Ectodermal cell (in vitro differentiated cells): Measurements from ENCODE around the gene MTUS2.

Experiments
- H3K27ac ChIP-seq: 2 replicates; pipeline ENCODE4 v1.7.0; 2013; ENCODE audit warnings: mild to moderate bottlenecking, low read depth, low read length; ENCODE audit not compliant: insufficient read depth, poor library complexity, severe bottlenecking
- H3K27me3 ChIP-seq: 2 replicates; pipeline ENCODE4 v1.7.0; 2013; ENCODE audit warnings: mild to moderate bottlenecking, low read length; ENCODE audit not compliant: insufficient read depth, control insufficient read depth, poor library complexity, severe bottlenecking
- H3K36me3 ChIP-seq: one replicate; pipeline ENCODE4 v1.7.0; 2013; ENCODE audit warnings: low read length; ENCODE audit not compliant: control insufficient read depth, insufficient read depth
- H3K4me1 ChIP-seq: one replicate; pipeline ENCODE4 v1.7.0; 2013; ENCODE audit warnings: low read length; ENCODE audit not compliant: control insufficient read depth, insufficient read depth
- H3K4me3 ChIP-seq: 2 replicates; pipeline ENCODE4 v1.7.0; 2013; ENCODE audit warnings: low read depth, low read length, control low read depth; ENCODE audit not compliant: insufficient read depth
- H3K9me3 ChIP-seq: 2 replicates; pipeline ENCODE4 v1.7.0; 2013; ENCODE audit warnings: mild to moderate bottlenecking, low read length, moderate library complexity; ENCODE audit not compliant: control insufficient read depth
- WGBS, 2 experiments: methylation state at CpG; one replicate each; pipeline ENCODE4 v1.1.7; 2013; ENCODE audit warnings: missing lambda C conversion rate in 2 of 2; 5-methylcytosine and 5-hydroxymethylcytosine counted together

Gene MTUS2

DNA sequence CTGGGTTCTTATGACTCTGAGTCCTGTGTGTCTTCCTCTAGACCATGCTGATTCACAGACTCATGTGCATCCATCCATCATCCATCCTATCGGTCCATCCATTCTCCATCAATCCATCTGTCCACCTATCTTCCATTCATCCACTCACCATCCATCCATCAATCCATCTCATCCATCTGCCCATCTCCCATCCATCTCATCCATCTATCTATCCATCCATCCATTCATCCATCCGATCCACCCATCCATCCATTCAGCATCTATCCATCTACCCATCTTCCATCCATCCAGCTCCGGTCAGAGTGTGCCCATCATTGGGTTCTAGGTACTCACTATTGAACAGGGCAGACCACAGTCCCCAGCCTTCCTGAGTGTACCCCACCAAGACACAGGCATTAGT is 699.8 kb downstream of the MTUS2 start:
- Histone ChIP-seq H3K27ac (no peak overlapping the region), H3K27me3 (no peaks in the 10 kb centered on the region), H3K4me3 (no peak overlapping the region), H3K4me1 (no peaks in the 10 kb centered on the region), H3K36me3 (peaks cover 28% of the 10 kb centered on the region), H3K9me3 (no peaks in the 10 kb centered on the region)
- WGBS, 2 experiments = 92 to 93% methylated on average over 3 of the region's 3 CpGs

DNA sequence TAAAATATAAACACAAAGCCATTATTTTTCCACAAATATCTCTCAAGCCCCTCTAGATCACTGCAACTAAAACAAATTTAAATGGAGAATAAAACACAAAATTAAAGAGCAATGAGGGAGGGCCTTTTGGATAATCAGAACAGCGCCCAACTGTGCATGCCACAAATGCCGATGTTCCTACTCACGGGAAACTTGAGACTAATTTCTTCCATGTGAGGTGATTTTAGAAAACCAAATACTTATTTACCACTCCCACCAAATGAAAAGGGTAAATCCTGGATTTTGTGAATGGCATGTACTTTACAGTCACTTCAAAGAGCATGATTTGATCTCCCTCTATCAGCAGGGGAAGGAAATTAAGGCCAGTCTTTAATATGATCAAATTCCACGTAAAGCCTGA is 700.5 kb downstream of the MTUS2 start:
- no peak overlapping the region for H3K4me3 ChIP-seq
- no peaks in the 10 kb centered on the region for H3K9me3 ChIP-seq
- H3K27me3 ChIP-seq = no peaks in the 10 kb centered on the region
- H3K4me1 ChIP-seq = no peaks in the 10 kb centered on the region
- H3K36me3 ChIP-seq = peaks cover 25% of the 10 kb centered on the region
- 89 to 95% methylated on average over 2 to 4 of the region's 4 CpGs for WGBS, 2 experiments
- H3K27ac ChIP-seq = no peak overlapping the region

DNA sequence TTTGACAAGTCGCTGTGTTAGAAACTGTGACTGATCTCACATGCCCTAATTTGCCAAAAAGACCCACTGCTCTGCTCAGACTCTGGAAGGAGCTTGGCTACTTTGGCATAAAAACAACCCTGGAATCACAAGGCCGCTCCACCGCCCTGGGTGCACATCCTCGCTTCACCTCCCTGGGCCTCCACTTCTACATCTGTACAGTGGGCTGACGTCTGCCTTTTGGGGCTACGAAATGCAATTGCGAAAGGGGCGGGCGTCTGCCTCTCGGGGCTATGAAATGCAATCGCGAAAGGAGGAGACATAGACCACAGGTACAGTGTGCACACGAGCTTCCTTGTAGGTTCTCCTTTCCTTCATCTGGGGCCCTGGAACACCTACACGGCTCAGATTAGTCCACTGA is 701.2 kb downstream of the MTUS2 start:
- H3K36me3 ChIP-seq = peaks cover 25% of the 10 kb centered on the region
- H3K27ac ChIP-seq = no peak overlapping the region
- H3K4me3 ChIP-seq = no peak overlapping the region
- no peaks in the 10 kb centered on the region for H3K27me3 ChIP-seq
- H3K4me1 ChIP-seq = no peaks in the 10 kb centered on the region
- H3K9me3 ChIP-seq = no peaks in the 10 kb centered on the region
- 95 to 96% methylated on average over 14 of the region's 14 CpGs for WGBS, 2 experiments

DNA sequence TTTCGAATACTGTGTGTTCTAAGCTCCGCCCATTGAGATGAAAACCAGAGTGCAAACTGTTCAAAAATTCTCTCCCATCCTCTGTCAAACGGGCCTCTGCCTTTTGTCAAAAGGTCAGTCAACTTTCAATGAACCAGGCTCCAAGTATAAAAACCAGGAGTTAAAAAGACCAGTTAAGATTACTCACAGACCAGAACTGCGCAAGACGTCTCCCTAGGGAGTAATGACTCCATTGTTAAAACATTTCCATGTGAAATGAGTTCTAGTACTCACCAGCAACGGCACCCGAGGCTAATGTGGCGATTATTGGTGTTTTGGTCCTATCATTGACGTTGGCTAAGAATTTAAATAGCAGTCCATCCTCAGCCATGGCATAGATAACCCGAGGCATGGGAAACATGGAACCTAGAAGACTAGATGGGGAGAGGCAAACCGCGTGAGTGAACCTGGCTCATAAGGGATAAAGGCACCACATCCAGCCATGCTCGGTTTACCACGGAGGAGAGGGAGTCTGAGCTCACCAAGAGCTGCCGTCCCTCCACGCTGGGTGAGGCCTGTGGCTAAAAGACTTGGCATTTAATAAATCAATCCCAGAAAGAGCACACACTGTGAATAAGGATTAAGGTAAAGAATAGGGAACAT is 702.0 kb downstream of the MTUS2 start:
- H3K27ac ChIP-seq = no peak overlapping the region

DNA sequence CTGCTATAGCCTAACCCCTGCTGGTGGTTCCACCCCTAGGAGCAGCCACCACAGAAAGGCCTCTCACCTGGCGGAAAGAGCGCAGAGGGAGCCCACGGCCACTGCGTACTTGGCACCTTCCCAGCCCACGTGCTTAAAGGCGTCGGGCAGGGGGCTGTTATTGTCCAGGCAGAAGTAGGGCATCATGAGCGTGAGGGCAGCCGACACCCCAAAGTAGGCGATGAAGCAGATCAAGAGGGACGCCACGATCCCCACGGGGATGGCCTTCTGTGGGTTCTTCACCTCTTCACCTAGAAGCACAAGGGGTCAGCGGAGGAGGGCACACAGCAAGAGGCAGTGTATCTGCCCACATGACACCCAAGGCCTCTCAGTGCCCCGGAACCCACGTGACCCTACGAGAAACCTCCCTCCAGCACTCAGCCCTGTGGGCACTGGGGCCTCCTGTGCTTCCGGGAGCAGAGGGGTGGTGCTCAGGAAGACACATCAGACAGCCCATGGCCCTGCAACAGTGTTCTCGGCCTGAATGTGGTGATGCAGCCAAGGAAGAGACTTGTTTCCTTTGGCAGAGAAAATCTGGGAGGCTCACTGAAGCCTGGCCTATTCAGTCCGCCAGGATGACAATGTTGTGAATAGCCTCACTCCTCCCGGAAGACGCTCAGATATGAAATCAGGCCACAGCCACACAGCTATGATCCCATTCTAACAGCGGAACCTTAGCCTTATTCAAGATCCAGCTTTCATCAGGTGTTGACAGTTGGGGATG is 703.2 kb downstream of the MTUS2 start:
- WGBS, 2 experiments = 95% methylated on average over 22 to 23 of the region's 23 CpGs
- Histone ChIP-seq H3K27ac (no peak overlapping the region), H3K4me3 (no peak overlapping the region), H3K36me3 (peaks cover 15% of the 10 kb centered on the region), H3K27me3 (no peaks in the 10 kb centered on the region), H3K4me1 (no peaks in the 10 kb centered on the region), H3K9me3 (no peaks in the 10 kb centered on the region)

More for the DNA sequence above, 702.0 kb downstream of the MTUS2 start:
- H3K36me3 ChIP-seq = peaks cover 25% of the 10 kb centered on the region
- no peaks in the 10 kb centered on the region for H3K4me1 ChIP-seq
- no peaks in the 10 kb centered on the region for H3K27me3 ChIP-seq
- WGBS, 2 experiments = 91 to 95% methylated on average over 16 of the region's 16 CpGs
- H3K4me3 ChIP-seq = no peak overlapping the region
- no peaks in the 10 kb centered on the region for H3K9me3 ChIP-seq

DNA sequence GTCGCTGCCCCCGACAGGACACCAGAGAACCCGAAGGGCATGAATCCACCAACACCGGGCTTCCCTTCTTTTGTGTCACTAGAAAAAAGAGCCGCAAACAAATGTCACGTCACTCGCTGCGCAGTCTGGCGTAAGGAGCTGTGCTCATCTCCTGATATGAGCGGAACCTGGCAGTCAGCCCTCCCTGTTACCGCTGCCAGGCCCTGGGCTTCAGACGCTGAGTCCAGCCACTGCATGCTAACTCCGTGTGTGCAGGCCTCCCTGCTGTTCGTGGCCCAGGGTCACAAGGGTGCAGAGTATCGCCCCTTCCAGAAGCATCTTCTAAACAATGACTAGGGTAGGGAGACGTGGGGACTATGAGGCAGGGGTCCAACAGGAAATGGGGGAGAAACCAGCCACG is 704.0 kb downstream of the MTUS2 start:
- Histone ChIP-seq H3K36me3 (peaks cover 8% of the 10 kb centered on the region), H3K4me1 (no peaks in the 10 kb centered on the region), H3K27me3 (no peaks in the 10 kb centered on the region), H3K27ac (no peak overlapping the region), H3K4me3 (no peak overlapping the region), H3K9me3 (no peaks in the 10 kb centered on the region)
- 93 to 94% methylated on average over 17 of the region's 17 CpGs for WGBS, 2 experiments

DNA sequence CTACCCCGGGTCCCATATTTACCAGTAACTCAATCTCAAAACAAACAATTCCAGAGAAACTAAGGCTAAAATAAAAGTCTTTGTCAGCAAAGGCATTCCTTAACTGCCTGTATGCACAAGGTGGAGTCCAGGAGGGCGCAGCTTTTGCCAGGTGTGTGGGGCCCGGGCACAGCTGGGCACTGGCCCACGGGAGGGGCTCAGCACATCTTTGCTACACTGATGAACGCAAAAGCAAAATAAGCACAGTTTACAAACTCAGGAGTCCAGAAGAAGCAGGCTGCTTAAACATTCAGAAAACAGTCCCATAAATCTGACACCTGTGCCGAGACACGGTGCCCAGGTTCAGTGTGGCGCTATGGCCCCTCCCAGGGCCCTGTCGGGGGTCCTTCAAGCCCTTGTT is 704.5 kb downstream of the MTUS2 start:
- no peaks in the 10 kb centered on the region for H3K27me3 ChIP-seq
- H3K9me3 ChIP-seq = no peaks in the 10 kb centered on the region
- H3K4me1 ChIP-seq = no peaks in the 10 kb centered on the region
- peaks cover 5% of the 10 kb centered on the region for H3K36me3 ChIP-seq
- no peak overlapping the region for H3K4me3 ChIP-seq
- no peak overlapping the region for H3K27ac ChIP-seq
- WGBS, 2 experiments = 95 to 97% methylated on average over 9 of the region's 9 CpGs

DNA sequence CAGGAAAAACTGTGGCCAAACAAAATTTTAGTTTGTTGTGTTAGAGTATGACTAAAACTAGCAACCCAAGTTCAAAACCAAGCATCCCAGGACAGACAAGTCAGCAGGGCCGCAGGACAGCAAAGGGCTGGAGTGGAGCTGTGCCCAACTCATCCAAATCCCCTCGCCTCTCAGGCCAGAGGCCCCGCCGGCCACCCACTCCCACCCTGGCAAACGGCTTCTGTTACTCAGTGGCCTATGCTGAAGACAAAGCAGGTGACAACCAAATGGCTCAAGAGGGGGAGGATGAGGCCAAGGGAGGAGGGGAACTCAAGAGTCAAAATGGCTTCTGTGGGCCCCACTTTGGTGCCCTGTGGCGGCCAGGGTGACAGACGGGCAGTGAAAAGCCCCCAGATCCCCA is 705.6 kb downstream of the MTUS2 start:
- Histone ChIP-seq H3K27ac (no peak overlapping the region), H3K27me3 (no peaks in the 10 kb centered on the region), H3K4me1 (no peaks in the 10 kb centered on the region), H3K4me3 (no peak overlapping the region), H3K36me3 (peaks cover 5% of the 10 kb centered on the region), H3K9me3 (no peaks in the 10 kb centered on the region)
- 94% methylated on average over 7 of the region's 7 CpGs for WGBS, 2 experiments

DNA sequence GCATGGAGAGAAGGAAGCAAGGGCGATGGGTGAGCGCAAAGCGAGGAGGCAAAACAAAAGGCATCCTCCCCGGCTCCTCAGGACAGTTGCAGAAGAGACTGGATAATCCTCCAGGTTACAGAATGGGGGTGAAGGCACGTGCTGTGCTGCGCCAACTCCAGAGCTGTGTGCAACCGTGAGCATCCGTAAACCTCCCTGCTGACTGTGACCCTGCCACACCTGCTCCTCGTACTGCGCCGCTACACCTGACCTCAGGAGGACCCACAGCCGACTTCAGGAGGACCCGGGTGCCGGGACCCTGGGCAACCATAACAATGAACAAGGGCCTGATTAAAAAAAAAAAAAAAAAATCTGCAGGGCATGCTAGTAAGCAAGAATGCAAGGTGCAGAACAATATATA is 706.6 kb downstream of the MTUS2 start:
- peaks cover 5% of the 10 kb centered on the region for H3K36me3 ChIP-seq
- H3K4me1 ChIP-seq = no peaks in the 10 kb centered on the region
- H3K9me3 ChIP-seq = no peaks in the 10 kb centered on the region
- 94% methylated on average over 14 of the region's 14 CpGs for WGBS, 2 experiments
- H3K4me3 ChIP-seq = no peak overlapping the region
- no peaks in the 10 kb centered on the region for H3K27me3 ChIP-seq
- H3K27ac ChIP-seq = no peak overlapping the region

DNA sequence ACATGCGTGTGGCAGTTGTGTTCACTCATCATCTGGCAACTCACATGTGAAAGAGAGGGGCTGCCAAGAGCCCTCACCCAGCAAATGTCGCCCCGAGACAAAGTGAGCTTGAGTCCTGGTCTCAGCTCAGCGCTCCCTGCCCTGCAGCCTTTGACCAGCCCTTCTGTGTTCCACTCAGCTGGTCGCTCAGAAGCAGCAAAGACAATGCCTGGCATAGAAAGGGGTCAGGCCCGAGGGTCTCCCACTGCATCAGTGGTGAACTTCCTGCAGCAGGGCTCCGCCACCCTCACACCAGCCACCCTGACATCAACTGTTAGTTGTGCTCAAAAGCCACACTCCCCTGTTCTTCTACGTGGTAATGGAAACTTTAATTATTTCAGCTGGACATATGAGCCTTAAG is 707.4 kb downstream of the MTUS2 start:
- WGBS, 2 experiments = 89 to 91% methylated on average over 8 of the region's 8 CpGs
- H3K27me3 ChIP-seq = no peaks in the 10 kb centered on the region
- H3K4me3 ChIP-seq = no peak overlapping the region
- peaks cover 5% of the 10 kb centered on the region for H3K36me3 ChIP-seq
- no peaks in the 10 kb centered on the region for H3K4me1 ChIP-seq
- H3K9me3 ChIP-seq = no peaks in the 10 kb centered on the region
- no peak overlapping the region for H3K27ac ChIP-seq
